H9 (cell line): Measurements from ENCODE around the gene SEMA4D. TPM values are rescaled to one million over a fixed set of nuclear protein-coding genes. Genes with fewer than 3 reads are reported as not detected.

ENCODE experiments used
- DNase-seq: peaks from one replicate; pipeline ENCODE4 v3.0.0-alpha.2; 2017
- H2AFZ ChIP-seq: one replicate; pipeline ENCODE4 v1.6.1; 2013; ENCODE audit warnings: mild to moderate bottlenecking, low read length, control low read depth, moderate library complexity
- H2AK5ac ChIP-seq: 2 replicates; pipeline ENCODE4 v1.6.1; 2013; ENCODE audit warnings: low read length, control low read depth, mixed read lengths; ENCODE audit not compliant: insufficient read length
- H2BK120ac ChIP-seq: one replicate; pipeline ENCODE4 v1.6.1; 2013; ENCODE audit warnings: low read depth, mild to moderate bottlenecking, low read length, control low read depth, inconsistent platforms; ENCODE audit not compliant: poor library complexity, severe bottlenecking
- H2BK12ac ChIP-seq: 2 replicates; pipeline ENCODE4 v1.6.1; 2013; ENCODE audit warnings: low read length, control low read depth, mixed read lengths, low read depth; ENCODE audit not compliant: insufficient read length
- H2BK15ac ChIP-seq: 2 replicates; pipeline ENCODE4 v1.6.1; 2013; ENCODE audit warnings: low read depth, low read length, control low read depth
- H2BK20ac ChIP-seq: one replicate; pipeline ENCODE4 v1.6.1; 2013; ENCODE audit warnings: low read depth, mild to moderate bottlenecking, low read length, control low read depth, inconsistent platforms; ENCODE audit not compliant: poor library complexity, severe bottlenecking
- H2BK5ac ChIP-seq: 2 replicates; pipeline ENCODE4 v1.6.1; 2013; ENCODE audit warnings: low read length, control low read depth, mixed read lengths; ENCODE audit not compliant: insufficient read length
- H3K14ac ChIP-seq: 2 replicates; pipeline ENCODE4 v1.6.1; 2013; ENCODE audit warnings: low read length, control low read depth; ENCODE audit not compliant: insufficient read depth
- H3K18ac ChIP-seq: 2 replicates; pipeline ENCODE4 v1.6.1; 2013; ENCODE audit warnings: low read depth, mild to moderate bottlenecking, mixed read lengths, low read length, control low read depth; ENCODE audit not compliant: insufficient read length
- H3K23ac ChIP-seq: 2 replicates; pipeline ENCODE4 v1.6.1; 2013; ENCODE audit warnings: low read length, control low read depth, mixed read lengths, low read depth; ENCODE audit not compliant: insufficient read length
- H3K23me2 ChIP-seq: 2 replicates; pipeline ENCODE4 v1.6.1; 2013; ENCODE audit warnings: low read depth, mild to moderate bottlenecking, mixed read lengths, low read length, control low read depth; ENCODE audit not compliant: insufficient read length, poor library complexity, severe bottlenecking
- H3K27ac ChIP-seq: 2 replicates; pipeline ENCODE4 v1.5.1; 2013; ENCODE audit warnings: low read length, control low read depth, mixed read lengths, low read depth; ENCODE audit not compliant: insufficient read length
- H3K27me3 ChIP-seq: 2 replicates; pipeline ENCODE4 v1.6.1; 2013; ENCODE audit warnings: low read length, control low read depth, inconsistent platforms; ENCODE audit not compliant: insufficient read depth
- H3K4ac ChIP-seq: 2 replicates; pipeline ENCODE4 v1.6.1; 2013; ENCODE audit warnings: low read depth, mild to moderate bottlenecking, control low read depth, inconsistent platforms, low read length, moderate library complexity
- H3K4me1 ChIP-seq: 2 replicates; pipeline ENCODE4 v1.6.1; 2013; ENCODE audit warnings: low read length, control low read depth, inconsistent platforms; ENCODE audit not compliant: insufficient read depth
- H3K4me2 ChIP-seq: 2 replicates; pipeline ENCODE4 v1.6.1; 2013; ENCODE audit warnings: low read length, control low read depth, mixed read lengths; ENCODE audit not compliant: insufficient read length, insufficient read depth
- H3K56ac ChIP-seq: 2 replicates; pipeline ENCODE4 v1.6.1; 2013; ENCODE audit warnings: low read depth, mild to moderate bottlenecking, mixed read lengths, low read length, control low read depth; ENCODE audit not compliant: insufficient read length
- H3K79me1 ChIP-seq: 2 replicates; pipeline ENCODE4 v1.6.1; 2013; ENCODE audit warnings: low read depth, mild to moderate bottlenecking, moderate library complexity, low read length, control low read depth, inconsistent platforms; ENCODE audit not compliant: insufficient read depth, poor library complexity, severe bottlenecking
- H3K79me2 ChIP-seq: 2 replicates; pipeline ENCODE4 v1.6.1; 2013; ENCODE audit warnings: low read length, control low read depth, inconsistent platforms; ENCODE audit not compliant: insufficient read depth
- H3K9ac ChIP-seq: 2 replicates; pipeline ENCODE4 v1.6.1; 2013; ENCODE audit warnings: low read length, control low read depth, mixed read lengths; ENCODE audit not compliant: insufficient read length; ENCODE audit errors: extremely low read depth
- H3K9me3 ChIP-seq: one replicate; pipeline ENCODE4 v1.6.1; 2013; ENCODE audit warnings: low read depth, low read length, inconsistent platforms; ENCODE audit not compliant: control insufficient read depth
- H3T11ph ChIP-seq: one replicate; pipeline ENCODE4 v1.6.1; 2013; ENCODE audit warnings: mild to moderate bottlenecking, low read length, control low read depth, inconsistent platforms
- H4K20me1 ChIP-seq: one replicate; pipeline ENCODE4 v1.6.1; 2013; ENCODE audit not compliant: control insufficient read depth, insufficient read length, insufficient read depth
- H4K5ac ChIP-seq: 2 replicates; pipeline ENCODE4 v1.6.1; 2013; ENCODE audit warnings: low read depth, mild to moderate bottlenecking, mixed read lengths, low read length, control low read depth; ENCODE audit not compliant: insufficient read length
- H4K8ac ChIP-seq: replicated peaks from 2 replicates; pipeline ENCODE4 v1.6.1; 2013; ENCODE audit warnings: low read length, control low read depth, mixed read lengths, low read depth; ENCODE audit not compliant: insufficient read length
- H4K91ac ChIP-seq: 2 replicates; pipeline ENCODE4 v1.6.1; 2013; ENCODE audit warnings: low read depth, mild to moderate bottlenecking, moderate library complexity, mixed read lengths, low read length, control low read depth; ENCODE audit not compliant: insufficient read length
- H3K27ac Mint-ChIP-seq, 3 experiments: 2 replicates in 2 of 3; 3 replicates in 1 of 3; pipeline ENCODE4 v1.8.0; 2020 to 2021; ENCODE audit warnings: mixed read lengths in 3 of 3, mild to moderate bottlenecking in 1 of 3, moderate library complexity in 1 of 3
- H3K27me3 Mint-ChIP-seq: 2 replicates; pipeline ENCODE4 v1.8.0; 2021; ENCODE audit warnings: low read depth, mild to moderate bottlenecking, moderate library complexity, mixed read lengths
- H3K36me3 Mint-ChIP-seq, 3 experiments: 2 replicates in 2 of 3; 3 replicates in 1 of 3; pipeline ENCODE4 v1.8.0; 2020 to 2021; ENCODE audit warnings: low read depth in 3 of 3, mixed read lengths in 3 of 3; ENCODE audit not compliant: insufficient read depth in 1 of 3
- H3K4me1 Mint-ChIP-seq, 2 experiments: 2 replicates each; pipeline ENCODE4 v1.8.0; 2020; ENCODE audit warnings: mixed read lengths in 2 of 2
- H3K4me3 Mint-ChIP-seq, 2 experiments: 2 replicates in 1 of 2; 3 replicates in 1 of 2; pipeline ENCODE4 v1.8.0; 2020 to 2021; ENCODE audit warnings: mild to moderate bottlenecking in 2 of 2, mixed read lengths in 2 of 2, moderate library complexity in 1 of 2
- H3K9me3 Mint-ChIP-seq, 2 experiments: 2 replicates in 1 of 2; 3 replicates in 1 of 2; pipeline ENCODE4 v1.8.0; 2020; ENCODE audit warnings: mild to moderate bottlenecking in 2 of 2, mixed read lengths in 2 of 2, moderate library complexity in 1 of 2
- CTCF ChIP-seq: fragments of 200-600 bp; sonication (generic); conservative IDR thresholded peaks from 3 replicates; pipeline ENCODE4 v1.8.0; 2021; ENCODE audit warnings: antibody characterized with exemption, mild to moderate bottlenecking
- WGBS: extraction: QIAGEN DNeasy Blood & Tissue Kit; methylation state at CpG from one replicate; pipeline ENCODE4 v1.1.7; 2013; ENCODE audit warnings: missing lambda C conversion rate, low lambda C conversion rate, mixed read lengths; ENCODE audit not compliant: insufficient read length; ENCODE audit errors: extremely low coverage; 5-methylcytosine and 5-hydroxymethylcytosine counted together
- total RNA-seq: library from RNA; stranded (reverse); gene quantifications from 2 replicates; pipeline ENCODE4 v1.2.1, GENCODE V29; 2021

The SEMA4D gene
- total RNA-seq, 1 experiment from 2014 or later, result 47.2 TPM

- no peak overlapping the region for H3K4ac ChIP-seq
- no peaks in the 10 kb centered on the region for H3K79me1 ChIP-seq
- H4K20me1 ChIP-seq, result no peaks in the 10 kb centered on the region
- no peak overlapping the region for H2BK120ac ChIP-seq
- no CpG with 5 or more reads among the region's 3 CpGs for WGBS
- H3T11ph ChIP-seq, result no peak overlapping the region
- H3K27me3 ChIP-seq, result no peaks in the 10 kb centered on the region
- no peak overlapping the region for H3K9ac ChIP-seq
- no peak overlapping the region for H3K27ac Mint-ChIP-seq
- H3K9me3 ChIP-seq, result no peaks in the 10 kb centered on the region
- H3K36me3 Mint-ChIP-seq, result peaks cover 0 to 4% (median 4%) of the 10 kb centered on the region in 3 experiments; a peak in 1 of 7 replicates
- H3K79me2 ChIP-seq, result no peaks in the 10 kb centered on the region
- no peak overlapping the region for H3K27ac ChIP-seq
- no peak overlapping the region for H3K4me3 Mint-ChIP-seq
- no peak overlapping the region for H2BK5ac ChIP-seq
- H2BK15ac ChIP-seq, result no peak overlapping the region
- H3K18ac ChIP-seq, result no peak overlapping the region
- H3K9me3 Mint-ChIP-seq, result peaks cover 9 to 10% of the 10 kb centered on the region in 2 experiments; a peak in 4 of 5 replicates
- DNase-seq, result no peak
- no peaks in the 10 kb centered on the region for H3K4me1 ChIP-seq
- no peak overlapping the region for H4K8ac ChIP-seq
- no peak overlapping the region for H2AFZ ChIP-seq
- H3K4me1 Mint-ChIP-seq, result peaks cover 5% of the 10 kb centered on the region in 2 experiments
- no peak overlapping the region for H4K5ac ChIP-seq
- no peak overlapping the region; the same call in 1 of the 2 replicates for H3K14ac ChIP-seq
- no peak overlapping the region for H3K56ac ChIP-seq
- H3K27me3 Mint-ChIP-seq, result no peaks in the 10 kb centered on the region; the same call in 1 of the 2 replicates
- H2BK12ac ChIP-seq, result no peak overlapping the region
- H2AK5ac ChIP-seq, result no peak overlapping the region
- no peak overlapping the region for H3K4me2 ChIP-seq
- H3K23me2 ChIP-seq, result no peaks in the 10 kb centered on the region
- no peak for TF ChIP-seq CTCF
- H2BK20ac ChIP-seq, result no peak overlapping the region
- H3K23ac ChIP-seq, result no peak overlapping the region
- H4K91ac ChIP-seq, result no peak overlapping the region
These were observed 37.5 kb upstream of the SEMA4D start for GRCh38 chr9:89535461-89535860.
